Colonic mucosa (tissue), 4 donors: ENCODE results near the gene CMSS1. TPM values are rescaled to one million over a fixed set of nuclear protein-coding genes. Genes with fewer than 3 reads are reported as not detected.

ENCODE experiments used
- DNase-seq: peaks from one replicate; pipeline ENCODE4 v3.0.0-alpha.2; 2020
- H3K27ac ChIP-seq: fragments of 200-600 bp; one replicate; pipeline ENCODE4 v1.8.0; 2021
- H3K27me3 ChIP-seq: fragments of 200-600 bp; one replicate; pipeline ENCODE4 v1.8.0; 2021
- H3K36me3 ChIP-seq: fragments of 200-600 bp; one replicate; pipeline ENCODE4 v1.8.0; 2021
- H3K4me1 ChIP-seq: fragments of 200-600 bp; one replicate; pipeline ENCODE4 v1.8.0; 2021; ENCODE audit warnings: mild to moderate bottlenecking
- H3K4me3 ChIP-seq: fragments of 200-600 bp; one replicate; pipeline ENCODE4 v1.8.0; 2021
- H3K9ac ChIP-seq, 2 donors: one replicate each; pipeline ENCODE4 v1.7.0; 2013; ENCODE audit warnings: control low read depth in 2 of 2, low read depth in 2 of 2, low read length in 2 of 2
- H3K9me3 ChIP-seq: fragments of 200-600 bp; one replicate; pipeline ENCODE4 v1.8.0; 2021
- CTCF ChIP-seq: fragments of 200-600 bp; IDR thresholded peaks from one replicate; pipeline ENCODE4 v1.8.0; 2022; ENCODE audit warnings: antibody characterized with exemption, mild to moderate bottlenecking
- intact Hi-C: fragments of 100-400 bp; cut with DNase I; formaldehyde crosslinking; loops from one replicate; pipeline ENCODE4 v1.14.1; 2022
- total RNA-seq, 2 donors: library from RNA; stranded (reverse); fragmentation: NEBNext Ultra II Directional in 1 of 2; extraction: Animal tissue kit (Norgen Biotek cat#: 25700) in 1 of 2; gene quantifications; one replicate each; pipeline ENCODE4 v1.2.1, GENCODE V29; 2021
- donor health status: healthy.
- donor health status: DM: no; HTN: no; CAD: no.
- donor health status: DM: no; HTN: no; CAD: no.

CMSS1 gene
- total RNA-seq, 2 donors from 2014 or later: 10.7 to 24.7 TPM

DNA sequence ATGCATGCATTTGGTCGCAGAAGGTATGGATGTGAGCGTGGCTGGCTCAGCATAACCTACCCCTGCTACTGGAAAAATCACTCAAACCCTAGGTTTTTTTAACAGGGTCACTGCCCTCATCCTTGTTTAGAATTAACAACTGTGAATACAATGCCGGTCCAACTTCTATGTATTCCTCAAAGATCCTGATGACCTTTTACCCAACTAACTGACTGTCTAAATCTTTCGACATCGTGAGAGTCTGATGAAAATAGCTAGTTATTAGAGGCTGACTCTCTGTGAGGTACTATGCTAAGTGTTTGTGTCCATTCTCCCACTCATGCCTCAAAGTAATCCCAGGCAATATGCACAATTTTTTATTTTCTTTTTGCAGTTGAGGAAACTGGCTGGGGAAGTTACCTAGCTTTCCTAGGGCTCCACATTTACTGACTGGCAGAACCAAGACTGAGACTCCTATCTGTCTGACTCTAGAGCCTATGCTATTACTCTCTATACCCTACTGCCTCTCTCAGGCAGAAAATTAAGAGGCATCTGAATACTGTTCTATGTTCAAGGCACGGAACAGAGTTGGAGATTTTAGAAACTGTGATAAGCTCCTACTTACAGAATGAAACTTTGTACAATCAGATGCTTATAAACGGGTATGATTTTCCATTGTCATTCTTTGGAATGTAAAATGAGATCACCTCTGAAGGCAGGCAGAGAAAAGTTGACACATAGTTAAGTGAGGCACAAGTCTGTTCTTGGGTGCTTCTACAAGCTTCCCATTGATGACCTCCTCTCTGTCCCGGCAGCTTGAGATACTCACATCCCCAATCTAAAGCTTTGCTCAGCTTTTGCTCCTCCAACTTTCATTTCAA, 240.3 kb downstream of the CMSS1 start:
- TF ChIP-seq CTCF: no peak
- H3K9me3 ChIP-seq: no peaks in the 10 kb centered on the region
- DNase-seq: no peak
- H3K27ac ChIP-seq: no peak overlapping the region
- no peaks in the 10 kb centered on the region for H3K4me1 ChIP-seq
- H3K4me3 ChIP-seq: no peak overlapping the region
- intact Hi-C loops: no loop called here
- H3K36me3 ChIP-seq: no peaks in the 10 kb centered on the region
- no peak overlapping the region for H3K9ac ChIP-seq
- no peaks in the 10 kb centered on the region for H3K27me3 ChIP-seq

DNA sequence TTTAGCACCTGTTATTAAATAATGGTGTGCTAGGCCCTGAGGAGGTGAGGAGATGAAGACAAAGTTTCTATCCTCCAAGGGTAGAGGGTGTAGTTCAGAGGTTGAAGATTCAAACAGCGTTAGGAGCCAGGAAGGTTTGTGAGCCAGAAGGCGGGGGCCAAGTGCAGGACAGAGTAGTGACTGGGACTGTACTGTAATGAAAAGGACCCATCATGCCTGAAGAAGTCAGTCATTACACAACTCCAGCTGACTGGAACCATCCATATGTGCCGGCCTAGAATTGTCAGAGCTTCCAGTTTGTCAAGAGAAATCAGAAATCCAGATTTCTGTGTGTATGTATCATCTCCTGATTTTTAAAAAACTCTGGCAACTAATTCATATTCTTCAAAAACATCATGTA, 241.8 kb downstream of the CMSS1 start:
- Histone ChIP-seq H3K9me3 (no peaks in the 10 kb centered on the region), H3K9ac (no peak overlapping the region), H3K27me3 (no peaks in the 10 kb centered on the region), H3K4me1 (no peaks in the 10 kb centered on the region), H3K27ac (no peak overlapping the region), H3K4me3 (no peak overlapping the region), H3K36me3 (no peaks in the 10 kb centered on the region)
- no peak for DNase-seq
- no peak for TF ChIP-seq CTCF
- intact Hi-C loops: no loop called here

- H3K27ac ChIP-seq: no peak overlapping the region
- no peaks in the 10 kb centered on the region for H3K4me1 ChIP-seq
- no peak overlapping the region for H3K4me3 ChIP-seq
- no peak overlapping the region for H3K9ac ChIP-seq
- no peaks in the 10 kb centered on the region for H3K9me3 ChIP-seq
- intact Hi-C loops: no loop called here
- H3K36me3 ChIP-seq: no peaks in the 10 kb centered on the region
- DNase-seq: no peak
- H3K27me3 ChIP-seq: no peaks in the 10 kb centered on the region
- no peak for TF ChIP-seq CTCF
Observed at GRCh38 chr3:100060685-100061484, 243.2 kb downstream of the CMSS1 start.

- TF ChIP-seq CTCF: no peak
- H3K4me1 ChIP-seq: no peaks in the 10 kb centered on the region
- H3K27ac ChIP-seq: no peak overlapping the region
- no peaks in the 10 kb centered on the region for H3K9me3 ChIP-seq
- DNase-seq: no peak
- H3K27me3 ChIP-seq: no peaks in the 10 kb centered on the region
- H3K4me3 ChIP-seq: no peak overlapping the region
- no peak overlapping the region for H3K9ac ChIP-seq
- intact Hi-C loops: no loop called here
- H3K36me3 ChIP-seq: no peaks in the 10 kb centered on the region
Observed at GRCh38 chr3:100062665-100063064, 245.0 kb downstream of the CMSS1 start.

- peak overlapping the region; percentile 9 for H3K27ac ChIP-seq
- H3K27me3 ChIP-seq: no peaks in the 10 kb centered on the region
- TF ChIP-seq CTCF: no peak
- H3K4me1 ChIP-seq: no peaks in the 10 kb centered on the region
- intact Hi-C loops: no loop called here
- no peak overlapping the region for H3K9ac ChIP-seq
- no peaks in the 10 kb centered on the region for H3K36me3 ChIP-seq
- no peak for DNase-seq
- H3K9me3 ChIP-seq: no peaks in the 10 kb centered on the region
- no peak overlapping the region for H3K4me3 ChIP-seq
Observed at GRCh38 chr3:100063929-100064461, 246.3 kb downstream of the CMSS1 start.
